IMR-90 (cell line): ENCODE data around the gene HIVEP3. TPM values are rescaled to one million over a fixed set of nuclear protein-coding genes. Genes with fewer than 3 reads are reported as not detected.
A peak's percentile ranks its signal among the peaks of the same experiment; 100 is the strongest.

Source experiments
- ATAC-seq: fragments of 200-7000 bp; cut with Tn5 transposase; 2 replicates; pipeline ENCODE4 v1.9.1; 2020; ENCODE audit warnings: low read depth, mild to moderate bottlenecking, moderate library complexity
- BruUV-seq: library from RNA; stranded (reverse); fragments of 400-500 nt; replicated peaks from 2 replicates; lab custom pipeline; 2021; lab: Mats Ljungman, UMichigan
- CTCF ChIA-PET: fragments of 300-600 bp; formaldehyde crosslinking; extraction: SDS; loops from one replicate; lab custom pipeline; 2021; ENCODE audit warnings: antibody characterized with exemption; lab: Yijun Ruan, JAX
- POLR2A ChIA-PET: fragments of 300-600 bp; sonication (Branson Sonifier 250); formaldehyde crosslinking; loops from one replicate; lab custom pipeline; 2022; ENCODE audit warnings: antibody characterized with exemption; ENCODE audit not compliant: unreplicated experiment; lab: Charles Lee
- DNase-seq: peaks from one replicate; pipeline ENCODE4 v3.0.0; 2013
- H2AFZ ChIP-seq: replicated peaks from 2 replicates; pipeline ENCODE3; 2013; ENCODE audit warnings: low read length, mild to moderate bottlenecking; ENCODE audit not compliant: poor library complexity
- H2AK5ac ChIP-seq: 2 replicates; pipeline ENCODE4 v1.6.1; 2013; ENCODE audit warnings: low read depth, low read length, inconsistent platforms
- H2AK9ac ChIP-seq: replicated peaks from 2 replicates; pipeline ENCODE3; 2013; ENCODE audit warnings: mild to moderate bottlenecking, low read depth, low read length, moderate library complexity; ENCODE audit not compliant: poor library complexity
- H2BK120ac ChIP-seq: 2 replicates; pipeline ENCODE4 v1.6.1; 2013; ENCODE audit warnings: low read depth, low read length, inconsistent platforms
- H2BK15ac ChIP-seq: 3 replicates; pipeline ENCODE4 v1.6.1; 2013; ENCODE audit warnings: low read depth, low read length, inconsistent platforms
- H2BK20ac ChIP-seq: 2 replicates; pipeline ENCODE4 v1.6.1; 2013; ENCODE audit warnings: low read depth, mild to moderate bottlenecking, inconsistent platforms, low read length, moderate library complexity
- H2BK5ac ChIP-seq: 2 replicates; pipeline ENCODE4 v1.6.1; 2013; ENCODE audit warnings: mild to moderate bottlenecking, low read depth, low read length, inconsistent platforms; ENCODE audit not compliant: poor library complexity, severe bottlenecking
- H3K14ac ChIP-seq: replicated peaks from 2 replicates; pipeline ENCODE4 v1.6.1; 2013; ENCODE audit warnings: low read depth, low read length, inconsistent platforms
- H3K18ac ChIP-seq: 2 replicates; pipeline ENCODE4 v1.6.1; 2013; ENCODE audit warnings: low read depth, low read length, control low read depth
- H3K23ac ChIP-seq: 2 replicates; pipeline ENCODE4 v1.6.1; 2013; ENCODE audit warnings: low read depth, low read length, inconsistent platforms
- H3K27ac ChIP-seq: 2 replicates; pipeline ENCODE4 v1.5.1; 2013; ENCODE audit warnings: mild to moderate bottlenecking, control low read depth, low read length; ENCODE audit not compliant: insufficient read depth
- H3K27me3 ChIP-seq: 2 replicates; pipeline ENCODE4 v1.6.1; 2013; ENCODE audit warnings: low read length; ENCODE audit not compliant: control insufficient read depth, insufficient read depth
- H3K36me3 ChIP-seq: 2 replicates; pipeline ENCODE4 v1.6.1; 2013; ENCODE audit warnings: low read length, mixed read lengths; ENCODE audit not compliant: control insufficient read depth, insufficient read depth
- H3K4ac ChIP-seq: 2 replicates; pipeline ENCODE4 v1.6.1; 2013; ENCODE audit warnings: low read depth, low read length, inconsistent platforms
- H3K4me1 ChIP-seq: 2 replicates; pipeline ENCODE4 v1.6.1; 2013; ENCODE audit warnings: low read length, mixed read lengths; ENCODE audit not compliant: control insufficient read depth, insufficient read depth
- H3K4me2 ChIP-seq: 2 replicates; pipeline ENCODE4 v1.6.1; 2013; ENCODE audit warnings: low read depth, mild to moderate bottlenecking, control low read depth, low read length, moderate library complexity
- H3K4me3 ChIP-seq: 2 replicates; pipeline ENCODE4 v1.5.1; 2013; ENCODE audit warnings: low read depth, mild to moderate bottlenecking, control low read depth, low read length, moderate library complexity; ENCODE audit not compliant: insufficient read depth
- H3K56ac ChIP-seq: 2 replicates; pipeline ENCODE4 v1.6.1; 2013; ENCODE audit warnings: low read length, inconsistent platforms; ENCODE audit not compliant: insufficient read depth; ENCODE audit errors: extremely low read depth
- H3K79me1 ChIP-seq, 2 experiments: 2 replicates each; pipeline ENCODE4 v1.6.1; 2013; ENCODE audit warnings: low read length in 2 of 2, inconsistent platforms in 1 of 2, low read depth in 1 of 2
- H3K9ac ChIP-seq: 2 replicates; pipeline ENCODE4 v1.6.1; 2013; ENCODE audit warnings: low read depth, low read length, control low read depth
- H3K9me1 ChIP-seq: 2 replicates; pipeline ENCODE4 v1.6.1; 2013; ENCODE audit warnings: low read length, inconsistent platforms; ENCODE audit not compliant: insufficient read depth
- H3K9me3 ChIP-seq: 2 replicates; pipeline ENCODE4 v1.6.1; 2013; ENCODE audit warnings: low read length; ENCODE audit not compliant: control insufficient read depth, insufficient read depth
- H4K20me1 ChIP-seq: 2 replicates; pipeline ENCODE4 v1.6.1; 2013; ENCODE audit warnings: low read length, inconsistent platforms; ENCODE audit not compliant: insufficient read depth
- H4K5ac ChIP-seq: 2 replicates; pipeline ENCODE4 v1.6.1; 2013; ENCODE audit warnings: mild to moderate bottlenecking, low read depth, low read length, control low read depth
- H4K8ac ChIP-seq, 2 experiments: 2 replicates each; pipeline ENCODE4 v1.6.1; 2013; ENCODE audit warnings: low read depth in 2 of 2, low read length in 2 of 2, control low read depth in 1 of 2, inconsistent platforms in 1 of 2
- H4K91ac ChIP-seq: 2 replicates; pipeline ENCODE4 v1.6.1; 2013; ENCODE audit warnings: low read depth, low read length, inconsistent platforms; ENCODE audit not compliant: insufficient read depth
- BHLHE40 ChIP-seq: fragments of 150-350 bp; IDR thresholded peaks from 2 replicates; pipeline ENCODE4 v1.6.1; 2016; ENCODE audit warnings: mild to moderate bottlenecking, low read depth, low read length
- CEBPB ChIP-seq: IDR thresholded peaks from 2 replicates; pipeline ENCODE4 v1.6.1; 2012; ENCODE audit warnings: low read depth, low read length, improper control_type of control experiment
- CHD1 ChIP-seq: IDR thresholded peaks from 2 replicates; pipeline ENCODE4 v1.6.1; 2012; ENCODE audit warnings: low read depth, low read length, improper control_type of control experiment
- CTCF ChIP-seq: conservative IDR thresholded peaks from 2 replicates; pipeline ENCODE4 v1.5.1; 2012; ENCODE audit warnings: mild to moderate bottlenecking, low read depth, low read length, improper control_type of control experiment
- FOS ChIP-seq: fragments of 150-350 bp; IDR thresholded peaks from 2 replicates; pipeline ENCODE4 v1.6.1; 2016; ENCODE audit warnings: low read depth, low read length
- MAFK ChIP-seq: IDR thresholded peaks from 2 replicates; pipeline ENCODE4 v1.6.1; 2012; ENCODE audit warnings: low read depth, low read length, improper control_type of control experiment
- RFX5 ChIP-seq: IDR thresholded peaks from 2 replicates; pipeline ENCODE4 v1.8.0; 2012; ENCODE audit warnings: low read depth, mild to moderate bottlenecking, low read length, moderate library complexity
- WGBS, 2 experiments: methylation state at CpG; one replicate each; pipeline versions ENCODE4 v1.1.5 to v1.1.7; 2013; ENCODE audit warnings: missing lambda C conversion rate in 2 of 2; ENCODE audit not compliant: insufficient read length in 1 of 2; ENCODE audit errors: extremely low coverage in 2 of 2; 5-methylcytosine and 5-hydroxymethylcytosine counted together
- dilution Hi-C: fragments of 300-500 bp; cut with HindIII; formaldehyde crosslinking; loops from one replicate; pipeline ENCODE4 v1.14.3; 2018; ENCODE audit warnings: low sequenced_read_pairs; ENCODE audit not compliant: unreplicated experiment
- in situ Hi-C: fragments of 300-500 bp; cut with MboI; formaldehyde crosslinking; loops from 3 replicates; pipeline ENCODE4 v1.14.3; 2019; ENCODE audit warnings: low sequenced_read_pairs, inconsistent platforms, mixed read lengths
- intact Hi-C: fragments of 100-400 bp; cut with micrococcal nuclease; formaldehyde crosslinking; loops from 2 replicates; pipeline ENCODE4 v1.10.0; 2022
- polyA plus RNA-seq, 3 experiments: library from polyadenylated mRNA; depleted of rRNA; stranded (reverse); fragments of >200 nt; gene quantifications; 2 replicates each; pipeline ENCODE4 v1.2.3, GENCODE V29; 2012; ENCODE audit warnings: low replicate concordance in 1 of 3
- total RNA-seq: library from RNA; depleted of rRNA; stranded (reverse); fragments of >200 nt; gene quantifications from 2 replicates; pipeline ENCODE4 v1.2.3, GENCODE V29; 2012

Gene HIVEP3
- total and polyA plus RNA-seq, 2 of the 4 experiments (the other 2 are of a cell fraction), result 1.4 to 4.0 TPM

- ChIA-PET CTCF (interaction anchor here (0.5 kb wide), 1 partner anchor 10 kb away, joined by 4 read pairs; no protein-coding TSS in a partner anchor), POLR2A (no interaction called here)
- DNase-seq (peak; percentile 93), ATAC-seq (peak; percentile 49; the same call in 1 of the 2 replicates)
- Histone ChIP-seq H4K91ac (no peak overlapping the region; the same call in 1 of the 2 replicates), H4K8ac (peak overlapping the region; percentile 51 to 69; a peak in 3 of 4 replicates), H2BK20ac (peak overlapping the region; percentile 67; the same call in 1 of the 2 replicates), H4K5ac (no peak overlapping the region), H3K23ac (no peak overlapping the region), H3K56ac (no peak overlapping the region), H3K27ac (no peak overlapping the region), H2AK5ac (no peak overlapping the region), H2BK120ac (peak overlapping the region; percentile 87), H3K4me3 (no peak overlapping the region), H2BK15ac (no peak overlapping the region; the same call in 2 of the 3 replicates), H3K27me3 (0 out of 2 replicates have a peak, but pooled peaks cover under 1% of the 10 kb centered on the region), H3K79me1 (no peaks in the 10 kb centered on the region), H3K4me2 (no peak overlapping the region), H2BK5ac (no peak overlapping the region), H2AFZ (no peak overlapping the region), H3K18ac (no peak overlapping the region), H3K36me3 (no peaks in the 10 kb centered on the region), H3K14ac (peak overlapping the region; percentile 84; the same call in 1 of the 2 replicates), H3K4ac (peak overlapping the region; percentile 76; the same call in 1 of the 2 replicates), H2AK9ac (no peak overlapping the region), H3K4me1 (no peaks in the 10 kb centered on the region), H4K20me1 (no peaks in the 10 kb centered on the region), H3K9me1 (0 out of 2 replicates have a peak, but pooled peaks cover 5% of the 10 kb centered on the region), H3K9me3 (no peaks in the 10 kb centered on the region), H3K9ac (no peak overlapping the region)
- dilution Hi-C loops, result no loop called here
- intact Hi-C loops, result no loop called here
- in situ Hi-C loops, result no loop called here
- TF ChIP-seq CHD1 (no peak), BHLHE40 (no peak), CEBPB (peak; percentile 99), CTCF (no peak), FOS (peak; percentile 78), RFX5 (no peak), MAFK (peak; percentile 50)
- WGBS, 2 experiments, result 83% methylated on average over 1 of the region's 3 CpGs; no CpG with 5 or more reads in 1 of the 2 experiments
- BruUV-seq, result no TSS peak
These were observed 159.7 kb downstream of the HIVEP3 start for GRCh38 chr1:41758904-41759548.
